ENCODE data around the gene LRRC8C. TPM values are rescaled to one million over a fixed set of nuclear protein-coding genes. Genes with fewer than 3 reads are reported as not detected.

The LRRC8C gene
- total and polyA plus RNA-seq, 2 experiments from 2014 or later: 0.89 to 3.9 TPM

GRCh38 chr1:89760496-89760895, 127.6 kb downstream of the LRRC8C start:
- ATAC-seq (no peak), DNase-seq (ENCODE audit: low spot score) (no peak)
- Mint-ChIP-seq H3K36me3 (ENCODE audit: low read depth) (no peaks in the 10 kb centered on the region), H3K27me3 (ENCODE audit: insufficient read depth, low read depth, poor library complexity) (peaks cover 20% of the 10 kb centered on the region), H3K4me3 (no peak overlapping the region), H3K27ac (no peak overlapping the region), H3K4me1 (peaks cover 22% of the 10 kb centered on the region), H3K9me3 (no peaks in the 10 kb centered on the region)
- H3K4me3 ChIP-seq: no peak overlapping the region
- H3K36me3 ChIP-seq (ENCODE audit: insufficient read depth): no peaks in the 10 kb centered on the region
- no peaks in the 10 kb centered on the region for H3K9me2 ChIP-seq (ENCODE audit: insufficient read depth)
- H3K79me2 ChIP-seq (replicated peaks; ENCODE audit: insufficient read depth): no peaks in the 10 kb centered on the region
- H2AFZ ChIP-seq: no peak overlapping the region
- TF ChIP-seq CTCF (conservative IDR thresholded peaks at IDR 0.05; ENCODE audit: low read depth in 2 of 2) (no peak), POLR2AphosphoS5 (IDR thresholded peaks at IDR 0.05; ENCODE audit: low read depth) (no peak), CREB1 (CRISPR knock-in tag; IDR thresholded peaks at IDR 0.05; ENCODE audit: low read depth) (no peak), JUNB (IDR thresholded peaks at IDR 0.05; ENCODE audit: unreplicated experiment) (no peak), STAT1 (IDR thresholded peaks at IDR 0.05; ENCODE audit: unreplicated experiment) (no peak), ZNF331 (CRISPR knock-in tag; IDR thresholded peaks at IDR 0.05; ENCODE audit: low read depth) (no peak), ETS1 (IDR thresholded peaks at IDR 0.05) (no peak), ZNF114 (CRISPR knock-in tag; IDR thresholded peaks at IDR 0.05) (no peak), EZH2 (IDR thresholded peaks at IDR 0.05; ENCODE audit: low read depth, unreplicated experiment) (no peak), NANOG (IDR thresholded peaks at IDR 0.05; ENCODE audit: borderline replicate concordance) (no peak), EZH2phosphoT487 (IDR thresholded peaks at IDR 0.05; ENCODE audit: unreplicated experiment) (no peak)
- TF ChIP-seq, protein P1, sequence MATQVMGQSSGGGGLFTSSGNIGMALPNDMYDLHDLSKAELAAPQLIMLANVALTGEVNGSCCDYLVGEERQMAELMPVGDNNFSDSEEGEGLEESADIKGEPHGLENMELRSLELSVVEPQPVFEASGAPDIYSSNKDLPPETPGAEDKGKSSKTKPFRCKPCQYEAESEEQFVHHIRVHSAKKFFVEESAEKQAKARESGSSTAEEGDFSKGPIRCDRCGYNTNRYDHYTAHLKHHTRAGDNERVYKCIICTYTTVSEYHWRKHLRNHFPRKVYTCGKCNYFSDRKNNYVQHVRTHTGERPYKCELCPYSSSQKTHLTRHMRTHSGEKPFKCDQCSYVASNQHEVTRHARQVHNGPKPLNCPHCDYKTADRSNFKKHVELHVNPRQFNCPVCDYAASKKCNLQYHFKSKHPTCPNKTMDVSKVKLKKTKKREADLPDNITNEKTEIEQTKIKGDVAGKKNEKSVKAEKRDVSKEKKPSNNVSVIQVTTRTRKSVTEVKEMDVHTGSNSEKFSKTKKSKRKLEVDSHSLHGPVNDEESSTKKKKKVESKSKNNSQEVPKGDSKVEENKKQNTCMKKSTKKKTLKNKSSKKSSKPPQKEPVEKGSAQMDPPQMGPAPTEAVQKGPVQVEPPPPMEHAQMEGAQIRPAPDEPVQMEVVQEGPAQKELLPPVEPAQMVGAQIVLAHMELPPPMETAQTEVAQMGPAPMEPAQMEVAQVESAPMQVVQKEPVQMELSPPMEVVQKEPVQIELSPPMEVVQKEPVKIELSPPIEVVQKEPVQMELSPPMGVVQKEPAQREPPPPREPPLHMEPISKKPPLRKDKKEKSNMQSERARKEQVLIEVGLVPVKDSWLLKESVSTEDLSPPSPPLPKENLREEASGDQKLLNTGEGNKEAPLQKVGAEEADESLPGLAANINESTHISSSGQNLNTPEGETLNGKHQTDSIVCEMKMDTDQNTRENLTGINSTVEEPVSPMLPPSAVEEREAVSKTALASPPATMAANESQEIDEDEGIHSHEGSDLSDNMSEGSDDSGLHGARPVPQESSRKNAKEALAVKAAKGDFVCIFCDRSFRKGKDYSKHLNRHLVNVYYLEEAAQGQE (IDR thresholded peaks at IDR 0.05; ENCODE audit: unreplicated experiment): no peak
- H3F3A ChIP-seq (replicated peaks; ENCODE audit: low read depth): 0 out of 2 replicates have a peak, but pooled peaks cover 8% of the 10 kb centered on the region
- H4K20me1 ChIP-seq (replicated peaks; ENCODE audit: insufficient read depth): no peaks in the 10 kb centered on the region
- peaks cover 9% of the 10 kb centered on the region for H3K4me1 ChIP-seq (ENCODE audit: insufficient read depth)
- no peak overlapping the region for H3K27ac ChIP-seq (ENCODE audit: low read depth)
- H3K4me2 ChIP-seq: no peak overlapping the region
- H3K27me3 ChIP-seq (ENCODE audit: insufficient read depth): peaks cover 36% of the 10 kb centered on the region

Data from GM23338 (cell line).